ENCODE data around the gene NPAS4.

DNA sequence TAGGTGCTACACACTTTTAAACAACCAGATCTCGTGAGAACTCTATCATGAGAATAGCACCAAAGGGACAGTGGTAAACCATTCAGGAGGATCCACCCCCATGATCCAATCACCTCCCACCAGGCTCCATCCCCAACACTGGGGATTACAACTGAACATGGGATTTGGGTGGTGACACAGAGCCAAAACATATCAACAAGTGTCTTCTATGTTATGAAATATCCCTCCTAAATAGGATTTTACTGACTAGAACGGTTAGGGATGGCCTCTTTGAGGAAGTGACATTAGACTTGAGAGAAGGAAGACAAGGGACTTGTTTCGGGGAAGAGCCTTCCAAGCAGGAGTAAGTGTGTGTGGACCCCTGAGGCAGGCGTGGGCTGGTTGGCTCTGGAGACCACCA, 29.7 kb downstream of the NPAS4 start:
- TF ChIP-seq, protein P1, sequence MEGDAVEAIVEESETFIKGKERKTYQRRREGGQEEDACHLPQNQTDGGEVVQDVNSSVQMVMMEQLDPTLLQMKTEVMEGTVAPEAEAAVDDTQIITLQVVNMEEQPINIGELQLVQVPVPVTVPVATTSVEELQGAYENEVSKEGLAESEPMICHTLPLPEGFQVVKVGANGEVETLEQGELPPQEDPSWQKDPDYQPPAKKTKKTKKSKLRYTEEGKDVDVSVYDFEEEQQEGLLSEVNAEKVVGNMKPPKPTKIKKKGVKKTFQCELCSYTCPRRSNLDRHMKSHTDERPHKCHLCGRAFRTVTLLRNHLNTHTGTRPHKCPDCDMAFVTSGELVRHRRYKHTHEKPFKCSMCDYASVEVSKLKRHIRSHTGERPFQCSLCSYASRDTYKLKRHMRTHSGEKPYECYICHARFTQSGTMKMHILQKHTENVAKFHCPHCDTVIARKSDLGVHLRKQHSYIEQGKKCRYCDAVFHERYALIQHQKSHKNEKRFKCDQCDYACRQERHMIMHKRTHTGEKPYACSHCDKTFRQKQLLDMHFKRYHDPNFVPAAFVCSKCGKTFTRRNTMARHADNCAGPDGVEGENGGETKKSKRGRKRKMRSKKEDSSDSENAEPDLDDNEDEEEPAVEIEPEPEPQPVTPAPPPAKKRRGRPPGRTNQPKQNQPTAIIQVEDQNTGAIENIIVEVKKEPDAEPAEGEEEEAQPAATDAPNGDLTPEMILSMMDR (IDR thresholded peaks at IDR 0.05; ENCODE audit: borderline replicate concordance, extremely low read depth, low read length, poor library complexity, severe bottlenecking), result no peak
- no peak for TF ChIP-seq EZH2 (IDR thresholded peaks at IDR 0.05; ENCODE audit: borderline replicate concordance, low read depth, low read length, severe bottlenecking)
